Activated CD4-positive, alpha-beta T cell treated with anti-CD3 and anti-CD28 coated beads, Interleukin-2, amount 50 U/mL, for 4 hours (primary cell): ENCODE data around the gene KRT72.

Source experiments
- DNase-seq, 2 experiments: peaks; one replicate each; pipeline ENCODE4 v3.0.0-alpha.2; 2020

KRT72 gene

GRCh38 chr12:52575948-52576347 is 25.3 kb downstream of the KRT72 start:
- DNase-seq = no peak

GRCh38 chr12:52575256-52575655 is 26.0 kb downstream of the KRT72 start:
- DNase-seq = no peak

GRCh38 chr12:52573743-52574142 is 27.5 kb downstream of the KRT72 start, which contains the start of gene KRT74:
KRT74 (minus strand) TSS chr12:52573843; CDS start chr12:52573777, 66 bp downstream.
- DNase-seq = no peak

- no peak for DNase-seq
Measured at GRCh38 chr12:52573306-52573705, 28.0 kb downstream of the KRT72 start.

- DNase-seq = no peak
Measured at GRCh38 chr12:52570511-52570910, 30.8 kb downstream of the KRT72 start.

GRCh38 chr12:52568111-52568510 is 33.2 kb downstream of the KRT72 start:
- DNase-seq = no peak

- no peak for DNase-seq
Measured at GRCh38 chr12:52566847-52567291, 34.4 kb downstream of the KRT72 start.

- DNase-seq = no peak
Measured at GRCh38 chr12:52564582-52564981, 36.7 kb downstream of the KRT72 start.

- DNase-seq = no peak
Measured at GRCh38 chr12:52561880-52562449, 39.3 kb downstream of the KRT72 start.

GRCh38 chr12:52559979-52560378 is 41.3 kb downstream of the KRT72 start:
- no peak for DNase-seq

GRCh38 chr12:52558781-52559445 is 42.4 kb downstream of the KRT72 start:
- DNase-seq = no peak

GRCh38 chr12:52557476-52557875 is 43.8 kb downstream of the KRT72 start:
- DNase-seq = no peak

GRCh38 chr12:52555577-52555976 is 45.7 kb downstream of the KRT72 start:
- DNase-seq = no peak

GRCh38 chr12:52552681-52553195 is 48.5 kb downstream of the KRT72 start, which contains the start of gene KRT71:
KRT71 (minus strand) TSS chr12:52553145; CDS start chr12:52553077, 68 bp downstream.
- DNase-seq = no peak

- DNase-seq = no peak
Measured at GRCh38 chr12:52552055-52552454, 49.2 kb downstream of the KRT72 start.

GRCh38 chr12:52551216-52551865 is 49.9 kb downstream of the KRT72 start:
- no peak for DNase-seq

GRCh38 chr12:52546126-52546525 is 55.1 kb downstream of the KRT72 start:
- no peak for DNase-seq

GRCh38 chr12:52543985-52544883 is 57.0 kb downstream of the KRT72 start:
- no peak for DNase-seq

- no peak for DNase-seq
Measured at GRCh38 chr12:52542785-52543318, 58.4 kb downstream of the KRT72 start.

- DNase-seq = no peak
Measured at GRCh38 chr12:52542157-52542556, 59.1 kb downstream of the KRT72 start.

- no peak for DNase-seq
Measured at GRCh38 chr12:52541709-52542108, 59.6 kb downstream of the KRT72 start.

GRCh38 chr12:52540531-52540930 is 60.7 kb downstream of the KRT72 start:
- no peak for DNase-seq

GRCh38 chr12:52539821-52540173 is 61.5 kb downstream of the KRT72 start:
- DNase-seq = no peak
